Nephron progenitor cell (in vitro differentiated cells): ENCODE results near the gene SMAD3.
A peak's percentile ranks its signal among the peaks of the same experiment; 100 is the strongest.

Source experiments
- DNase-seq: peaks from one replicate; pipeline ENCODE4 v3.0.0; 2021
- H3K27ac Mint-ChIP-seq: 2 replicates; pipeline ENCODE4 v1.8.0; 2021; ENCODE audit warnings: mild to moderate bottlenecking, moderate library complexity, mixed read lengths
- H3K27me3 Mint-ChIP-seq: 2 replicates; pipeline ENCODE4 v1.8.0; 2021; ENCODE audit warnings: mild to moderate bottlenecking, low read depth, mixed read lengths; ENCODE audit not compliant: poor library complexity
- H3K36me3 Mint-ChIP-seq: 2 replicates; pipeline ENCODE4 v1.8.0; 2021; ENCODE audit warnings: low read depth, mixed read lengths
- H3K4me1 Mint-ChIP-seq: 2 replicates; pipeline ENCODE4 v1.8.0; 2021; ENCODE audit warnings: mixed read lengths
- H3K4me3 Mint-ChIP-seq: 2 replicates; pipeline ENCODE4 v1.8.0; 2021; ENCODE audit warnings: mild to moderate bottlenecking, moderate library complexity, mixed read lengths
- H3K9me3 Mint-ChIP-seq: 2 replicates; pipeline ENCODE4 v1.8.0; 2021; ENCODE audit warnings: mild to moderate bottlenecking, moderate library complexity, mixed read lengths
- TF ChIP-seq, protein P1 (sequence below): fragments of 200-600 bp; sonication (generic); IDR thresholded peaks from 2 replicates; pipeline ENCODE4 v1.5.0; 2021; ENCODE audit warnings: antibody characterized with exemption

SMAD3 gene

DNA sequence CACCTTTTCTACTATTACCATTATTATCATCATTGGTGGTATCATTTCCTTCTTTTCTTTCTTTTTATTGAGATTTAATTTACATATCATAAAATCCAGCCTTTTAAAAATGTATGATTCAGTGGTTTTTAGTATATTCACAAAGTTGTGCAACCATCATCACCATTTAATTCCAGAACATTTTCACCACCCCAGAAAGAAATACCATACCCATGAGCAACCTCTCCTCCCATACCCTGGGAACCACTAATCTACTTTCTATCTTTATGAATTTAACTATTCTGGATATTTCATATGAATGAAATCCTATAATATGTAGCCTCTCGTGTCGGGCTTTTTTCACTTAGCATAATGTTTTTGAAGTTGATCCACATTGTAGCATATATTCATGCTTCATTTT lies 159.9 kb downstream of the SMAD3 start:
- Mint-ChIP-seq H3K4me1 (peaks cover 5% of the 10 kb centered on the region), H3K36me3 (peaks cover 17% of the 10 kb centered on the region), H3K9me3 (no peaks in the 10 kb centered on the region), H3K27ac (no peak overlapping the region), H3K4me3 (no peak overlapping the region), H3K27me3 (no peaks in the 10 kb centered on the region)
- no peak for DNase-seq
- TF ChIP-seq, protein P1, sequence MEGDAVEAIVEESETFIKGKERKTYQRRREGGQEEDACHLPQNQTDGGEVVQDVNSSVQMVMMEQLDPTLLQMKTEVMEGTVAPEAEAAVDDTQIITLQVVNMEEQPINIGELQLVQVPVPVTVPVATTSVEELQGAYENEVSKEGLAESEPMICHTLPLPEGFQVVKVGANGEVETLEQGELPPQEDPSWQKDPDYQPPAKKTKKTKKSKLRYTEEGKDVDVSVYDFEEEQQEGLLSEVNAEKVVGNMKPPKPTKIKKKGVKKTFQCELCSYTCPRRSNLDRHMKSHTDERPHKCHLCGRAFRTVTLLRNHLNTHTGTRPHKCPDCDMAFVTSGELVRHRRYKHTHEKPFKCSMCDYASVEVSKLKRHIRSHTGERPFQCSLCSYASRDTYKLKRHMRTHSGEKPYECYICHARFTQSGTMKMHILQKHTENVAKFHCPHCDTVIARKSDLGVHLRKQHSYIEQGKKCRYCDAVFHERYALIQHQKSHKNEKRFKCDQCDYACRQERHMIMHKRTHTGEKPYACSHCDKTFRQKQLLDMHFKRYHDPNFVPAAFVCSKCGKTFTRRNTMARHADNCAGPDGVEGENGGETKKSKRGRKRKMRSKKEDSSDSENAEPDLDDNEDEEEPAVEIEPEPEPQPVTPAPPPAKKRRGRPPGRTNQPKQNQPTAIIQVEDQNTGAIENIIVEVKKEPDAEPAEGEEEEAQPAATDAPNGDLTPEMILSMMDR = no peak

DNA sequence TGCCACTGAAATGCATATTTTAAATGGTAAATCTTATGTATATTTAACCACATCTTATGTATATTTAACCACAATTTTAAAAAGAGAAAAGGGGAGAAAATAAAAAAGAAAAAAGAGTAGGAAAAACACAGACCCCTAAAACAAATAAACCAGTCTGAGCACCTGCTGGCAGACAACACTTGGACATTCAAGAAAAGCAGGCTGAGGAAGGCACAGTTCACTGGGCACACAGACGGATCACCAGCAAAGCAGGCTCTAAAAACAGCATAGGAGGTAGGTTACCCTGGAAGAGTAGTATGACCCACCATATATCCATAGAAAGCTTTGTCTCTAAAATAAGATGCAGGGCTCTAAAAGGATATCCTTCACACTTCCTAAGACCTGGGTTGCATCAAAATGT lies 162.0 kb downstream of the SMAD3 start:
- no peaks in the 10 kb centered on the region for H3K9me3 Mint-ChIP-seq
- TF ChIP-seq, protein P1 = no peak
- H3K27me3 Mint-ChIP-seq = no peaks in the 10 kb centered on the region
- H3K27ac Mint-ChIP-seq = no peak overlapping the region
- DNase-seq = no peak
- peaks cover 35% of the 10 kb centered on the region for H3K36me3 Mint-ChIP-seq
- H3K4me3 Mint-ChIP-seq = no peak overlapping the region
- peaks cover 5% of the 10 kb centered on the region for H3K4me1 Mint-ChIP-seq

DNA sequence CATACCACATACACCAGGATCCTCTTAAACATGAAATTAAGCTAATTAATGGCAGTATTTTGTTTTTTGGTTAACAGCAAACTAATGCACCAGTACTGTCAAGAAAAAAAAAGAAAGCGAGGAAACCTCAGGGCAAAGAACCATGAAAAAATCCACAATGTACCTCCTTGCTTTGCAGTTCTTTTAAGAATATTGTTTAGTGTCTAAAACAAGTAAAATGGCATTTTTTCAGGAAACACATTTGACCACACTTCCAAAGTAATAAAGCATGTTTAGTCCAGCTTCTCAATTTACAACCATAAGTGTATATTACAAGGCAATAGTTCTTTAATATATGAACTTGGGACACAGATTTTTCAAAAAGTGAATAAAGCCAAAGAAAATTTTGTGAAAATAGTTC lies 162.4 kb downstream of the SMAD3 start:
- TF ChIP-seq, protein P1 = no peak
- Mint-ChIP-seq H3K4me3 (no peak overlapping the region), H3K9me3 (no peaks in the 10 kb centered on the region), H3K27ac (no peak overlapping the region), H3K27me3 (no peaks in the 10 kb centered on the region), H3K4me1 (peaks cover 5% of the 10 kb centered on the region), H3K36me3 (peaks cover 40% of the 10 kb centered on the region)
- no peak for DNase-seq

DNA sequence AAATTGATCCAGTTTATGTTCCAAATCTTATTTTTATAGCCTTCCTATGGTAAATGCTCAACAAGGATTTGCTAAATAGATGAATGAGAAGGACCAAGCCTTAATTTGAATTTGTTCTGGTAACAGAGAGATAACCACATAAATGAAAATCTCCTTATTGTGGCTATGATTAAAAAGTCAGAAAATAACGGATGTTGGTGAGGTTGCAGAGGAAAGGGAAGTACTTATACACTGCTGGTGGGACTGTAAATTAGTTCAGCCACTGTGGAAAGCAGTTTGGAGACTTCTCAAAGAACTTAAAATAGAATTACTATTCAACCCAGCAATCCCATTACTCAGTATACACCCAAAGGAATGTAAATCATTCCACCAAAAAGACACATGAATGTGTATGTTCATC lies 162.9 kb downstream of the SMAD3 start:
- H3K9me3 Mint-ChIP-seq = no peaks in the 10 kb centered on the region
- no peak overlapping the region for H3K27ac Mint-ChIP-seq
- no peak for DNase-seq
- TF ChIP-seq, protein P1 = no peak
- no peak overlapping the region for H3K4me3 Mint-ChIP-seq
- peaks cover 44% of the 10 kb centered on the region for H3K36me3 Mint-ChIP-seq
- no peaks in the 10 kb centered on the region for H3K27me3 Mint-ChIP-seq
- peaks cover 5% of the 10 kb centered on the region for H3K4me1 Mint-ChIP-seq

DNA sequence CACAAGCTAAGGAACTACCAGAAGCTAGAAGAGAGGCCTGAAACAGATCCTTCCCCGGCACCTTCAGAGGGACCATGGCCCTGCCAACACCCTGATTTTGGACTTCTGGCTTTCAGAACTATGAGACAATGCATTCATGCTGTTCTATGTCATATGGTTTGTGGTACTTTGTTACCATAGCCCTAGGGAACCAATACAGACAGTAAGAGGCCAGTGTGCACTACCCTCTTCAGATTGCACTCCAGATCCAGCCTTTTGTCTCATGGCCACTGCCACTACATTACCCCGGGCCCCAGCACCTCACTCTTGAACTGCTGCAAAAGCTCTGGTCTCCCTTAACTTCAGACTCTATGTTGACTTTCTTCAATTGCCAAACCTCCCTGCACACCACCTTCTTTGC lies 165.1 kb downstream of the SMAD3 start:
- no peak for DNase-seq
- no peaks in the 10 kb centered on the region for H3K27me3 Mint-ChIP-seq
- no peak overlapping the region for H3K4me3 Mint-ChIP-seq
- peaks cover 5% of the 10 kb centered on the region for H3K4me1 Mint-ChIP-seq
- H3K27ac Mint-ChIP-seq = peak overlapping the region; percentile 31
- H3K36me3 Mint-ChIP-seq = peaks cover 59% of the 10 kb centered on the region
- TF ChIP-seq, protein P1 = no peak
- H3K9me3 Mint-ChIP-seq = no peaks in the 10 kb centered on the region

DNA sequence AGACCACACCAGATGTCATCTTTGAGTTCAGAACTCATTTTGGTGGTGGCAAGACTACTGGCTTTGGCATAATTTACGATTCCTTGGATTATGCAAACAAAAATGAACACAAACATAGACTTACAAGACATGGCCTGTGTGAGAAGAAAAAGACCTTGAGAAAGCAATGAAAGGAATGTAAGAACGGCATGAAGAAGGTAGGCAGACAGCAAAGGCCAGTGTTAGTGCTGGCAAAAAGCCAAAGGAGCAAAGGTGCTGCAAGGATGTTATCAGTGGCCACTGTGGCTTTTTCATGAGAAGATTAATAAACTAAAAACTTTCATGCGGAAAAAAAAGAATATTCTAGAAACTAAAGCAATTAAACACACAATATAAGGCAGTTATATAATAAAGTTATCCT lies 167.2 kb downstream of the SMAD3 start:
- peaks cover 62% of the 10 kb centered on the region for H3K36me3 Mint-ChIP-seq
- H3K4me1 Mint-ChIP-seq = peaks cover under 1% of the 10 kb centered on the region
- H3K4me3 Mint-ChIP-seq = no peak overlapping the region
- H3K27me3 Mint-ChIP-seq = no peaks in the 10 kb centered on the region
- no peak for DNase-seq
- no peaks in the 10 kb centered on the region for H3K9me3 Mint-ChIP-seq
- TF ChIP-seq, protein P1 = no peak
- no peak overlapping the region for H3K27ac Mint-ChIP-seq
